HL-60 (cell line): ENCODE data around the gene RUFY2.

Experiments
- DNase-seq, 2 experiments: peaks; one replicate each; pipeline ENCODE4 v3.0.0-alpha.2; 2010 to 2020; ENCODE audit warnings: low read depth in 1 of 2, low spot score in 1 of 2
- H3K27ac ChIP-seq: fragments of 250-450 bp; sonication (Bioruptor Pico); replicated peaks from 2 replicates; pipeline ENCODE4 v1.5.1; 2020; ENCODE audit warnings: mild to moderate bottlenecking, moderate library complexity
- H3K27me3 ChIP-seq: fragments of 250-450 bp; sonication (Bioruptor Pico); 2 replicates; pipeline ENCODE4 v1.5.1; 2021; ENCODE audit warnings: mild to moderate bottlenecking, moderate library complexity; ENCODE audit not compliant: insufficient read depth, poor library complexity, severe bottlenecking
- H3K4me3 ChIP-seq: replicated peaks from 2 replicates; pipeline ENCODE4 v1.5.1; 2011; ENCODE audit warnings: mild to moderate bottlenecking, control low read depth, low read length; ENCODE audit not compliant: insufficient read depth
- CTCF ChIP-seq: IDR thresholded peaks from one replicate; pipeline ENCODE4 v1.5.1; 2011; ENCODE audit warnings: low read length, control low read depth, inconsistent platforms; ENCODE audit not compliant: insufficient read depth
- GABPA ChIP-seq: IDR thresholded peaks from 2 replicates; pipeline ENCODE4 v1.6.1; 2012; ENCODE audit warnings: low read depth
- POLR2AphosphoS5 ChIP-seq: IDR thresholded peaks from 2 replicates; pipeline ENCODE4 v1.6.1; 2012; ENCODE audit warnings: low read depth
- REST ChIP-seq: IDR thresholded peaks from 2 replicates; pipeline ENCODE4 v1.6.1; 2012; ENCODE audit warnings: low read depth; ENCODE audit not compliant: insufficient replicate concordance
- SPI1 ChIP-seq: IDR thresholded peaks from 2 replicates; pipeline ENCODE4 v1.6.1; 2012; ENCODE audit warnings: low read depth, mild to moderate bottlenecking, borderline replicate concordance

The RUFY2 gene

DNA sequence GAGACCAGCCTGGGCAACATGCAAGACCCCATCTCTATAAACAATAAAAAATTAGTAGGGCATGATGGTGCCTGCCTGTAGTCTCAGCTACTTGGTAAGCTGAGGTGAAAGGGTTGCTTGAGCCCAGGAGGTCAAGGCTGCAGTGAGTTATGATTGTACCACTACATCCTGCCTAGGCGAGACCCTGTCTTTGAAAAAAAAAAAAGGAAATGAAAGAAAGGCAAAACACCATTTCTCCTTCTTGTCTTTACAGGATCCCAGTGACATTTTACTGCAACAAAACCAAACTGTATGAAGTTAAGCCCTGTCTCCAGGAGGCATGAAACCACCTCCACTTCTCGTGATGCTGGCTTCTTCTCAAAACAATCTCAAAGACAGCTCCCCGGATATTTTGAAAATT lies 44.5 kb downstream of the RUFY2 start:
- Histone ChIP-seq H3K27me3 (no peaks in the 10 kb centered on the region), H3K4me3 (no peak overlapping the region), H3K27ac (no peak overlapping the region)
- DNase-seq, result no peak
- TF ChIP-seq SPI1 (no peak), GABPA (no peak), POLR2AphosphoS5 (no peak), REST (no peak), CTCF (no peak)

GRCh38 chr10:68359189-68359588 lies 47.9 kb downstream of the RUFY2 start:
- TF ChIP-seq SPI1 (no peak), POLR2AphosphoS5 (no peak), REST (no peak), CTCF (no peak)
- DNase-seq, result no peak
- Histone ChIP-seq H3K27ac (no peak overlapping the region), H3K27me3 (no peaks in the 10 kb centered on the region), H3K4me3 (no peak overlapping the region)

GRCh38 chr10:68353537-68353936 lies 53.5 kb downstream of the RUFY2 start:
- no peak for TF ChIP-seq POLR2AphosphoS5
- TF ChIP-seq GABPA, result no peak
- no peak for TF ChIP-seq REST
- TF ChIP-seq CTCF, result no peak
- no peak for TF ChIP-seq SPI1
- Histone ChIP-seq H3K27ac (no peak overlapping the region), H3K4me3 (no peak overlapping the region), H3K27me3 (no peaks in the 10 kb centered on the region)
- no peak for DNase-seq
